GM18873 (cell line): ENCODE data around the gene PEX11B.

Experiments used
- ATAC-seq: cut with Tn5 transposase; IDR thresholded peaks from one replicate; pipeline ENCODE4 v1.9.1; 2021; ENCODE audit warnings: mild to moderate bottlenecking, moderate library complexity, moderate number of reproducible peaks; ENCODE audit not compliant: unreplicated experiment, low FRiP score

PEX11B gene

GRCh38 chr1:145878724-145879123, 39.8 kb downstream of the PEX11B start:
- no peak for ATAC-seq

GRCh38 chr1:145877923-145878486, 40.5 kb downstream of the PEX11B start:
- no peak for ATAC-seq

- no peak for ATAC-seq
These were observed 43.9 kb downstream of the PEX11B start for GRCh38 chr1:145874646-145875045.

GRCh38 chr1:145871994-145872924, 46.3 kb downstream of the PEX11B start:
- ATAC-seq, result no peak

GRCh38 chr1:145868232-145868631, 50.3 kb downstream of the PEX11B start:
- ATAC-seq, result no peak

GRCh38 chr1:145863282-145864018, 55.1 kb downstream of the PEX11B start:
- no peak for ATAC-seq
